ENCODE data around the gene BARHL2.

The BARHL2 gene

GRCh38 chr1:90730243-90731022 is 13.3 kb upstream of the BARHL2 start:
- no peak overlapping the region for H3K27ac ChIP-seq (ENCODE audit: low read depth, low read length)
- H3K4me1 ChIP-seq (ENCODE audit: insufficient read depth, low read length) = peaks cover 48% of the 10 kb centered on the region
- H3K4me3 ChIP-seq (ENCODE audit: low read length) = peak overlapping the region; percentile 45
- under 1% methylated on average over 51 of the region's 51 CpGs for WGBS
- H3K9ac ChIP-seq (ENCODE audit: low read depth, low read length) = no peak overlapping the region
- H3K9me3 ChIP-seq (ENCODE audit: insufficient read depth, low read depth, low read length) = no peaks in the 10 kb centered on the region
- no peaks in the 10 kb centered on the region for H3K36me3 ChIP-seq (ENCODE audit: insufficient read depth, low read length)
- peaks cover 100% of the 10 kb centered on the region for H3K27me3 ChIP-seq (ENCODE audit: insufficient read depth, low read length)

- Histone ChIP-seq H3K4me1 (ENCODE audit: insufficient read depth, low read length) (peaks cover 49% of the 10 kb centered on the region), H3K9ac (ENCODE audit: low read depth, low read length) (0 out of 2 replicates have a peak overlapping the region, but pooled peaks have one; percentile 15), H3K27ac (ENCODE audit: low read depth, low read length) (no peak overlapping the region), H3K27me3 (ENCODE audit: insufficient read depth, low read length) (peaks cover 100% of the 10 kb centered on the region), H3K9me3 (ENCODE audit: insufficient read depth, low read depth, low read length) (no peaks in the 10 kb centered on the region), H3K36me3 (ENCODE audit: insufficient read depth, low read length) (no peaks in the 10 kb centered on the region), H3K4me3 (ENCODE audit: low read length) (peak overlapping the region; percentile 45)
- 2% methylated on average over 36 of the region's 36 CpGs for WGBS
Measured at GRCh38 chr1:90729504-90730242, 12.6 kb upstream of the BARHL2 start.

- Histone ChIP-seq H3K27me3 (ENCODE audit: insufficient read depth, low read length) (peaks cover 100% of the 10 kb centered on the region), H3K27ac (ENCODE audit: low read depth, low read length) (no peak overlapping the region), H3K36me3 (ENCODE audit: insufficient read depth, low read length) (no peaks in the 10 kb centered on the region), H3K9ac (ENCODE audit: low read depth, low read length) (no peak overlapping the region), H3K9me3 (ENCODE audit: insufficient read depth, low read depth, low read length) (no peaks in the 10 kb centered on the region), H3K4me3 (ENCODE audit: low read length) (peak overlapping the region; percentile 26; the same call in 1 of the 2 replicates), H3K4me1 (ENCODE audit: insufficient read depth, low read length) (peaks cover 55% of the 10 kb centered on the region)
- WGBS = 2% methylated on average over 24 of the region's 25 CpGs
Measured at GRCh38 chr1:90728502-90729287, 11.6 kb upstream of the BARHL2 start.

GRCh38 chr1:90727917-90728501 is 10.9 kb upstream of the BARHL2 start:
- Histone ChIP-seq H3K4me1 (ENCODE audit: insufficient read depth, low read length) (peaks cover 55% of the 10 kb centered on the region), H3K36me3 (ENCODE audit: insufficient read depth, low read length) (no peaks in the 10 kb centered on the region), H3K9me3 (ENCODE audit: insufficient read depth, low read depth, low read length) (no peaks in the 10 kb centered on the region), H3K9ac (ENCODE audit: low read depth, low read length) (no peak overlapping the region), H3K27ac (ENCODE audit: low read depth, low read length) (no peak overlapping the region; the same call in 1 of the 2 replicates), H3K4me3 (ENCODE audit: low read length) (peak overlapping the region; percentile 26; the same call in 1 of the 2 replicates), H3K27me3 (ENCODE audit: insufficient read depth, low read length) (peaks cover 100% of the 10 kb centered on the region)
- WGBS = 8% methylated on average over 5 of the region's 5 CpGs

GRCh38 chr1:90726986-90727480 is 9.9 kb upstream of the BARHL2 start:
- Histone ChIP-seq H3K9me3 (ENCODE audit: insufficient read depth, low read depth, low read length) (no peaks in the 10 kb centered on the region), H3K36me3 (ENCODE audit: insufficient read depth, low read length) (no peaks in the 10 kb centered on the region), H3K27me3 (ENCODE audit: insufficient read depth, low read length) (peaks cover 100% of the 10 kb centered on the region), H3K9ac (ENCODE audit: low read depth, low read length) (no peak overlapping the region), H3K27ac (ENCODE audit: low read depth, low read length) (no peak overlapping the region), H3K4me3 (ENCODE audit: low read length) (peak overlapping the region; percentile 43), H3K4me1 (ENCODE audit: insufficient read depth, low read length) (peaks cover 55% of the 10 kb centered on the region)
- 4% methylated on average over 25 of the region's 25 CpGs for WGBS

GRCh38 chr1:90726425-90726985 is 9.4 kb upstream of the BARHL2 start:
- Histone ChIP-seq H3K9me3 (ENCODE audit: insufficient read depth, low read depth, low read length) (no peaks in the 10 kb centered on the region), H3K27ac (ENCODE audit: low read depth, low read length) (no peak overlapping the region), H3K4me3 (ENCODE audit: low read length) (peak overlapping the region; percentile 43), H3K36me3 (ENCODE audit: insufficient read depth, low read length) (no peaks in the 10 kb centered on the region), H3K4me1 (ENCODE audit: insufficient read depth, low read length) (peaks cover 55% of the 10 kb centered on the region), H3K9ac (ENCODE audit: low read depth, low read length) (no peak overlapping the region), H3K27me3 (ENCODE audit: insufficient read depth, low read length) (peaks cover 100% of the 10 kb centered on the region)
- 1% methylated on average over 28 of the region's 28 CpGs for WGBS

GRCh38 chr1:90725657-90726424 is 8.7 kb upstream of the BARHL2 start:
- WGBS = under 1% methylated on average over 44 of the region's 44 CpGs
- H3K9me3 ChIP-seq (ENCODE audit: insufficient read depth, low read depth, low read length) = no peaks in the 10 kb centered on the region
- peaks cover 51% of the 10 kb centered on the region for H3K4me1 ChIP-seq (ENCODE audit: insufficient read depth, low read length)
- peaks cover 100% of the 10 kb centered on the region for H3K27me3 ChIP-seq (ENCODE audit: insufficient read depth, low read length)
- no peaks in the 10 kb centered on the region for H3K36me3 ChIP-seq (ENCODE audit: insufficient read depth, low read length)
- H3K27ac ChIP-seq (ENCODE audit: low read depth, low read length) = no peak overlapping the region
- H3K4me3 ChIP-seq (ENCODE audit: low read length) = peak overlapping the region; percentile 43
- no peak overlapping the region for H3K9ac ChIP-seq (ENCODE audit: low read depth, low read length)

GRCh38 chr1:90724926-90725656 is 8.0 kb upstream of the BARHL2 start:
- H3K9me3 ChIP-seq (ENCODE audit: insufficient read depth, low read depth, low read length) = no peaks in the 10 kb centered on the region
- H3K36me3 ChIP-seq (ENCODE audit: insufficient read depth, low read length) = no peaks in the 10 kb centered on the region
- under 1% methylated on average over 51 of the region's 52 CpGs for WGBS
- H3K4me1 ChIP-seq (ENCODE audit: insufficient read depth, low read length) = peaks cover 53% of the 10 kb centered on the region
- H3K27me3 ChIP-seq (ENCODE audit: insufficient read depth, low read length) = peaks cover 100% of the 10 kb centered on the region
- peak overlapping the region; percentile 43 for H3K4me3 ChIP-seq (ENCODE audit: low read length)
- H3K9ac ChIP-seq (ENCODE audit: low read depth, low read length) = no peak overlapping the region
- H3K27ac ChIP-seq (ENCODE audit: low read depth, low read length) = no peak overlapping the region

- Histone ChIP-seq H3K27ac (ENCODE audit: low read depth, low read length) (no peak overlapping the region), H3K4me1 (ENCODE audit: insufficient read depth, low read length) (peaks cover 53% of the 10 kb centered on the region), H3K4me3 (ENCODE audit: low read length) (peak overlapping the region; percentile 43; the same call in 1 of the 2 replicates), H3K9ac (ENCODE audit: low read depth, low read length) (no peak overlapping the region), H3K27me3 (ENCODE audit: insufficient read depth, low read length) (peaks cover 100% of the 10 kb centered on the region), H3K9me3 (ENCODE audit: insufficient read depth, low read depth, low read length) (no peaks in the 10 kb centered on the region), H3K36me3 (ENCODE audit: insufficient read depth, low read length) (no peaks in the 10 kb centered on the region)
- WGBS = 4% methylated on average over 17 of the region's 19 CpGs
Measured at GRCh38 chr1:90724361-90724760, 7.3 kb upstream of the BARHL2 start.

Data from HUES64 (cell line).